GM10266 (cell line): ENCODE measurements around the gene LPCAT2.

Source experiments
- DNase-seq: peaks from one replicate; pipeline ENCODE4 v3.0.0; 2012; ENCODE audit errors: extremely low spot score
- CTCF ChIP-seq: IDR thresholded peaks from 2 replicates; pipeline ENCODE4 v1.5.1; 2012; ENCODE audit warnings: mild to moderate bottlenecking, low read depth; ENCODE audit not compliant: control insufficient read depth, insufficient read depth; ENCODE audit errors: missing control alignments

Gene LPCAT2

GRCh38 chr16:55482056-55482455 is 26.8 kb upstream of the LPCAT2 start:
- TF ChIP-seq CTCF = no peak
- no peak for DNase-seq

GRCh38 chr16:55487048-55487803 is 21.6 kb upstream of the LPCAT2 start:
- TF ChIP-seq CTCF = no peak
- DNase-seq = no peak

- no peak for TF ChIP-seq CTCF
Measured at GRCh38 chr16:55488306-55488705, 20.6 kb upstream of the LPCAT2 start.

GRCh38 chr16:55489119-55489955 is 19.5 kb upstream of the LPCAT2 start:
- no peak for TF ChIP-seq CTCF
- no peak for DNase-seq

More at GRCh38 chr16:55488306-55488705, 20.6 kb upstream of the LPCAT2 start:
- no peak for DNase-seq

- no peak for DNase-seq
- no peak for TF ChIP-seq CTCF
Measured at GRCh38 chr16:55489956-55490265, 19.0 kb upstream of the LPCAT2 start.

- no peak for DNase-seq
- no peak for TF ChIP-seq CTCF
Measured at GRCh38 chr16:55490301-55490700, 18.6 kb upstream of the LPCAT2 start.

GRCh38 chr16:55491691-55492090 is 17.2 kb upstream of the LPCAT2 start:
- TF ChIP-seq CTCF = no peak
- no peak for DNase-seq
